Pancreas (tissue), 10 donors: ENCODE results near the gene SYNJ2. TPM values are rescaled to one million over a fixed set of nuclear protein-coding genes. Genes with fewer than 3 reads are reported as not detected.
A peak's percentile ranks its signal among the peaks of the same experiment; 100 is the strongest.

Experiments
- ATAC-seq, 4 donors: fragments of 200-7000 bp; cut with Tn5 transposase; one replicate each; pipeline versions ENCODE4 v1.8.0 to v1.9.1; 2020; ENCODE audit warnings: mild to moderate bottlenecking in 4 of 4, moderate library complexity in 4 of 4
- DNase-seq, 6 donors: peaks; one replicate each; pipeline ENCODE4 v3.0.0-alpha.2; 2020
- FAIRE-seq: peaks from 2 replicates; lab custom pipeline; 2012; peaks lifted over from hg19 to GRCh38; lab: Jason Lieb, UNC
- H3K27ac ChIP-seq, 4 donors: fragments of 200-600 bp; sonication (generic); 1 replicate in 3 of 4; 2 replicates in 1 of 4; pipeline versions ENCODE4 v1.5.0 to v1.8.0; 2020
- H3K27me3 ChIP-seq, 4 donors: fragments of 200-600 bp; one replicate each; pipeline ENCODE4 v1.8.0; 2021
- H3K36me3 ChIP-seq, 3 donors: fragments of 200-600 bp; sonication (generic) in 1 of 3; one replicate each; pipeline versions ENCODE4 v1.5.0 to v1.8.0; 2020 to 2021
- H3K4me1 ChIP-seq, 3 donors: fragments of 200-600 bp; one replicate each; pipeline ENCODE4 v1.8.0; 2021
- H3K4me3 ChIP-seq, 4 donors: fragments of 200-600 bp; sonication (generic) in 2 of 4; one replicate each; pipeline versions ENCODE4 v1.5.0 to v1.8.0; 2020 to 2021
- H3K9me3 ChIP-seq, 4 donors: fragments of 200-600 bp; one replicate each; pipeline ENCODE4 v1.8.0; 2021
- CTCF ChIP-seq, 4 donors: fragments of 200-600 bp; sonication (generic) in 3 of 4; IDR thresholded peaks; one replicate each; pipeline versions ENCODE4 v1.5.0 to v1.8.0; 2021; ENCODE audit warnings: antibody characterized with exemption in 4 of 4
- WGBS, 2 donors: extraction: QIAGEN DNeasy Blood & Tissue Kit; methylation state at CpG; one replicate each; pipeline ENCODE4 v1.1.7; 2013; 5-methylcytosine and 5-hydroxymethylcytosine counted together
- intact Hi-C, 3 donors: fragments of 100-400 bp; cut with DNase I; formaldehyde crosslinking; loops; one replicate each; pipeline versions ENCODE4 v1.11.1 to v1.14.2; 2022
- polyA plus RNA-seq, 2 donors: library from polyadenylated mRNA; stranded (reverse); fragments of 200-250 nt; gene quantifications; one replicate each; pipeline ENCODE4 v1.2.3, GENCODE V29; 2013
- total RNA-seq, 6 donors: library from RNA; stranded (reverse); fragmentation: NEBNext Ultra II Directional in 4 of 6; extraction: Animal tissue kit (Norgen Biotek cat#: 25700) in 4 of 6; gene quantifications; one replicate each; pipeline versions ENCODE4 v1.2.1 to v1.2.4, GENCODE V29; 2021 to 2023
- donor health status: healthy with polysubstance abuse.
- donor health status: DM: no; HTN: no; CAD: no; lungs with moderate emphysema.
- donor health status: DM: no; HTN: no; CAD: no.
- donor health status: control.
- donor health status: control.
- donor health status: Bipolar disorder and iron deficiency.
- donor health status: DM: yes; HTN: yes; CAD: no.
- donor health status: DM: no; HTN: no; CAD: no.
- donor health status: DM: no; HTN: no; CAD: no.
- donor health status: DM: yes; HTN: yes; CAD: no.

Gene SYNJ2
- total and polyA plus RNA-seq, 8 donors, result 7.9 to 17.1 (median 9.9) TPM

- intact Hi-C loops, result no loop called here
- no peaks in the 10 kb centered on the region for H3K9me3 ChIP-seq
- FAIRE-seq, result no peak
- peaks cover 28 to 49% (median 36%) of the 10 kb centered on the region in 3 donors for H3K4me1 ChIP-seq
- WGBS, 2 donors, result 86 to 95% methylated on average over 17 of the region's 17 CpGs
- peak in 2 of 6 donors; percentile 41 to 54 for DNase-seq
- ATAC-seq, result no peak
- no peaks in the 10 kb centered on the region for H3K36me3 ChIP-seq
- H3K27ac ChIP-seq, result peak overlapping the region; percentile 34 to 77 (median 62)
- TF ChIP-seq CTCF (IDR thresholded peaks at IDR 0.05), result no peak
- H3K27me3 ChIP-seq, result no peaks in the 10 kb centered on the region
- H3K4me3 ChIP-seq, result no peak overlapping the region
These were observed 19.1 kb downstream of the SYNJ2 start for GRCh38 chr6:158000530-158001307.

GRCh38 chr6:158002249-158002950 lies 20.7 kb downstream of the SYNJ2 start:
- no peak overlapping the region for H3K4me3 ChIP-seq
- H3K9me3 ChIP-seq, result no peaks in the 10 kb centered on the region
- no peak for FAIRE-seq
- no peaks in the 10 kb centered on the region for H3K27me3 ChIP-seq
- H3K4me1 ChIP-seq, result peaks cover 27 to 49% (median 35%) of the 10 kb centered on the region in 3 donors
- intact Hi-C loops, result no loop called here
- H3K36me3 ChIP-seq, result no peaks in the 10 kb centered on the region
- no peak for TF ChIP-seq CTCF (IDR thresholded peaks at IDR 0.05)
- WGBS, 2 donors, result 74 to 75% methylated on average over 6 of the region's 6 CpGs
- peak in 2 of 6 donors; percentile 21 to 48 for DNase-seq
- ATAC-seq, result no peak
- peak overlapping the region in 2 of 4 donors; percentile 34 to 56 for H3K27ac ChIP-seq

DNA sequence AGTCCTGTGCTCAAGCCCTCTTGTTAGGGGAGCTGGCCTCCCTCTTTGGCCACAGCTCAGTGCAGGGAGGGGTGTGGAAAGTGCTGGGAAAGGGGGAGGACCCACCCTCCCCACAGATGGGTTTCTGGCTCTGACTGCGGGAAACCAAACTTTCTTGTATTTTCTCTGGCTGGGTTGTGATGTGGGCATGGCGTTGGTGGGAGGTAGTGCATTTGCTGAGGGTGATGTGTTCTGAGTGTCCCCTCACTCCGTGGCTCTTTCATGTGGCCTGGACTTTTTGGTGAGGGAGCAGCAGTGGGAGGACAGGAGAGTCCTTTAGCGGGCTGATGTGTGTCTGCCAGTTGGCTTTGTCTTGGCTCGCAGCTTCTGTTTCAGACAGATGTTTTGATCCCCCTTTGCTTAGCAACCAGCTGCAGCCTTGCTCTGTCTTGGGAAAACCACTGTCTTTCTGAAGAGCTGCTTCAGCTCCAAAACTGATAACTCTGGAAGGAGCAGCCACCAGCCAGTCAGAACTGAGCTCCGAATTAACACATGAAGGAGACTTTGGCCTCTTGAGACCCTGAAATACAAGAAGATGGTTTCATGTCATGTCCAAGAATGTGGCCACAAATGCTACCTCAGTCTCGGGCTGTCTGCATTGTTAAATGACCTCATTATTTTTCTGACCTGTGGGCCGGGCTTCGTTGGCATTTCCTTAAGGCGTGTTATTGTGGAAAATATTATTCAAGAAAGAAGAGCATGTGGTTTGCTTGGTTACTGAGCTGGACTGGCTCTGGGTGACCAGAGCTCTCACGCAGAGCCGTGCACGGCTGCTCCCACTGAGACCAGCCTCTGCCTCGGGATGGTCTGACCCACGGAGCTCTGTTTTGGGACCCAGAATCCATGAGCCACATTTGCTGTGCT lies 21.5 kb downstream of the SYNJ2 start:
- Histone ChIP-seq H3K27me3 (no peaks in the 10 kb centered on the region), H3K27ac (peak overlapping the region in 3 of 4 donors; percentile 31 to 56 (median 34)), H3K4me3 (no peak overlapping the region), H3K36me3 (no peaks in the 10 kb centered on the region), H3K9me3 (no peaks in the 10 kb centered on the region), H3K4me1 (peaks cover 19 to 47% (median 27%) of the 10 kb centered on the region in 3 donors)
- 63 to 64% methylated on average over 15 of the region's 15 CpGs for WGBS, 2 donors
- peak in 2 of 6 donors; percentile 29 to 49 for DNase-seq
- peak in 2 of 4 donors; percentile 7 to 11 for ATAC-seq
- intact Hi-C loops, result no loop called here
- FAIRE-seq, result no peak
- TF ChIP-seq CTCF (IDR thresholded peaks at IDR 0.05), result no peak

GRCh38 chr6:158003910-158004700 lies 22.4 kb downstream of the SYNJ2 start:
- H3K9me3 ChIP-seq, result no peaks in the 10 kb centered on the region
- FAIRE-seq (no peak), ATAC-seq (no peak), DNase-seq (peak in 2 of 6 donors; percentile 5 to 21)
- intact Hi-C loops, result no loop called here
- 72 to 78% methylated on average over 10 of the region's 10 CpGs for WGBS, 2 donors
- no peaks in the 10 kb centered on the region for H3K27me3 ChIP-seq
- TF ChIP-seq CTCF (IDR thresholded peaks at IDR 0.05), result no peak
- H3K27ac ChIP-seq, result peak overlapping the region in 3 of 4 donors; percentile 31 to 56 (median 34)
- peaks cover 10 to 46% (median 18%) of the 10 kb centered on the region in 3 donors for H3K4me1 ChIP-seq
- H3K4me3 ChIP-seq, result no peak overlapping the region
- H3K36me3 ChIP-seq, result no peaks in the 10 kb centered on the region
